GM23248 (cell line): ENCODE measurements around the gene TWIST2. TPM values are rescaled to one million over a fixed set of nuclear protein-coding genes. Genes with fewer than 3 reads are reported as not detected.

Experiments used
- DNase-seq: peaks from one replicate; pipeline ENCODE4 v3.0.0-alpha.2; 2015
- H2AFZ ChIP-seq: fragments of 200-600 bp; sonication (generic); 2 replicates; pipeline ENCODE4 v1.6.1; 2016; ENCODE audit warnings: antibody characterized with exemption
- H3F3A ChIP-seq: fragments of 200-600 bp; sonication (generic); 2 replicates; pipeline ENCODE4 v1.6.1; 2016; ENCODE audit warnings: mild to moderate bottlenecking, antibody characterized with exemption, mixed run types; ENCODE audit not compliant: insufficient read depth
- H3K27ac ChIP-seq: fragments of 200-600 bp; sonication (generic); 2 replicates; pipeline ENCODE4 v1.5.1; 2016; ENCODE audit warnings: mild to moderate bottlenecking
- H3K27me3 ChIP-seq: fragments of 200-600 bp; sonication (generic); replicated peaks from 2 replicates; pipeline ENCODE4 v1.6.1; 2016; ENCODE audit warnings: mild to moderate bottlenecking; ENCODE audit not compliant: insufficient read depth
- H3K36me3 ChIP-seq: fragments of 200-600 bp; sonication (generic); 2 replicates; pipeline ENCODE4 v1.6.1; 2016; ENCODE audit warnings: low read depth, mild to moderate bottlenecking
- H3K4me1 ChIP-seq: fragments of 200-600 bp; sonication (generic); 2 replicates; pipeline ENCODE4 v1.6.1; 2016; ENCODE audit warnings: mild to moderate bottlenecking; ENCODE audit not compliant: insufficient read depth
- H3K4me2 ChIP-seq: fragments of 200-600 bp; sonication (generic); one replicate; pipeline ENCODE4 v1.6.1; 2016; ENCODE audit warnings: mild to moderate bottlenecking; ENCODE audit not compliant: unreplicated experiment
- H3K4me3 ChIP-seq: fragments of 200-600 bp; sonication (generic); 2 replicates; pipeline ENCODE4 v1.5.1; 2016; ENCODE audit warnings: mild to moderate bottlenecking
- H3K79me2 ChIP-seq: fragments of 200-600 bp; sonication (generic); 2 replicates; pipeline ENCODE4 v1.6.1; 2016; ENCODE audit warnings: mild to moderate bottlenecking; ENCODE audit not compliant: insufficient read depth
- H3K9ac ChIP-seq: fragments of 200-600 bp; sonication (generic); 2 replicates; pipeline ENCODE4 v1.6.1; 2016; ENCODE audit warnings: mild to moderate bottlenecking
- H3K9me2 ChIP-seq: fragments of 200-600 bp; sonication (generic); 2 replicates; pipeline ENCODE4 v1.6.1; 2016; ENCODE audit warnings: mixed run types, mild to moderate bottlenecking, moderate library complexity; ENCODE audit not compliant: insufficient read depth
- H3K9me3 ChIP-seq: fragments of 200-600 bp; sonication (generic); one replicate; pipeline ENCODE4 v1.6.1; 2017; ENCODE audit warnings: low read depth
- H4K20me1 ChIP-seq: fragments of 200-600 bp; sonication (generic); 2 replicates; pipeline ENCODE4 v1.6.0; 2016; ENCODE audit not compliant: insufficient read depth
- EZH2 ChIP-seq: fragments of 200-600 bp; sonication (generic); IDR thresholded peaks from 2 replicates; pipeline ENCODE4 v1.6.1; 2018; ENCODE audit warnings: antibody characterized with exemption, mild to moderate bottlenecking; ENCODE audit not compliant: insufficient read depth, poor library complexity, severe bottlenecking
- EZH2phosphoT487 ChIP-seq: fragments of 200-600 bp; sonication (generic); IDR thresholded peaks from 2 replicates; pipeline ENCODE4 v1.6.1; 2018; ENCODE audit warnings: antibody characterized with exemption, moderate library complexity, mild to moderate bottlenecking, low read depth; ENCODE audit not compliant: insufficient read depth
- WGBS, 2 experiments: methylation state at CpG; one replicate each; pipeline ENCODE4 v1.1.6; 2015 to 2017; ENCODE audit warnings: low lambda C conversion rate in 2 of 2, low coverage in 1 of 2; ENCODE audit errors: missing lambda C conversion rate in 2 of 2; 5-methylcytosine and 5-hydroxymethylcytosine counted together
- in situ Hi-C: fragments of 300-500 bp; cut with MboI; formaldehyde crosslinking; loops from 2 replicates; pipeline ENCODE4 v1.15.0; 2020
- polyA plus RNA-seq: library from polyadenylated mRNA; unstranded; fragments of >200 nt; fragmentation: Nextera tagmentation; extraction: Ambion mirVana; gene quantifications from 2 replicates; pipeline ENCODE4 v1.2.1, GENCODE V29; 2016
- total RNA-seq: library from RNA; depleted of rRNA; stranded (reverse); fragments of >200 nt; shearing (Covaris generic); gene quantifications from 2 replicates; pipeline ENCODE4 v1.2.3, GENCODE V29; 2014

The TWIST2 gene
- total and polyA plus RNA-seq, 2 experiments from 2014 or later = 248 to 544 TPM

DNA sequence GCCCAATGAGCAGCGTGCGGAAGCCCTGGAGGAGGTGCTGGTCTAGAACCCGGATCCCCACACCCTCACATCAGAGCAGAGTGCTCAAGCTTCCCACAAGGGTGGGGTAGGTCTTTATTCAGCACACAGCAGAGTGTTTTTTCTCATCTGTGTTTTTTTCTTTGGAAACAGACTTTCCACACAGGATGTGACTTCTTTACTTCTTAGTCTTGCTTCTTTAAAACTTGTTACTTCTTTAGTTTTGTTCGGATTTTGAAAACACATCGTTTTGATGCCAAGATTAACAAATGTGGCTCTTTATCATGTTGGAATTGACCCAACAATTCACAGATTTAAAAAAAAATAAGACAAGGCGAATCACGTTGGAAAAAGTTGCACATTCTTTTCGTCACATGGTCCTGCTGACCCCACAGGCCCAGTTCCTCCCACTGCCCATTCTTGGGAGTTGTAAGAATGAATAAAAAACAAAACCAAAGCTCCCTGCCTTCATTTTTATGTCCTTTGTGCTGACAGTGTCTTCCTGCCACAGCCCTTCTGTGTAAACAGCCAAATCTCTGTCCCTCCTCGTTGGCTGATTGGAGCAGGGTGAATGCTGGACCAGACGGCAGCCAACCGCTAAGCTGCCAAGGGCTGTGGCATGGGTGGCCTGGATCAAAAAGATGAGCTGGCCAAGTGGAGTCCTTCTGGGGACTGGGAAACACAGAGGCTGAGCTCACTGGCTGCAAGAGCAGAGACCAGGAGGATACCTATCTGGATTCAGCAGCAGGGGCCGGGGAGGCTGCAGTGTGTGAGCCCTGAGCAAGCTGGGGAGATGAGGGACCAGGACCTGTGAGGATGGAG is 81.6 kb downstream of the TWIST2 start:
- Histone ChIP-seq H3K4me2 (no peak overlapping the region), H3K36me3 (no peaks in the 10 kb centered on the region), H3K4me3 (no peak overlapping the region), H3F3A (no peaks in the 10 kb centered on the region), H2AFZ (no peak overlapping the region), H4K20me1 (no peaks in the 10 kb centered on the region), H3K4me1 (peaks cover 6% of the 10 kb centered on the region; the same call in 1 of the 2 replicates), H3K9me3 (no peaks in the 10 kb centered on the region), H3K9me2 (no peaks in the 10 kb centered on the region), H3K27me3 (no peaks in the 10 kb centered on the region), H3K27ac (0 out of 2 replicates have a peak overlapping the region, but pooled peaks have one; percentile 8), H3K79me2 (no peaks in the 10 kb centered on the region), H3K9ac (no peak overlapping the region)
- DNase-seq = peak; percentile 56
- WGBS, 2 experiments = 42 to 46% methylated on average over 12 of the region's 12 CpGs
- TF ChIP-seq EZH2 (no peak), EZH2phosphoT487 (no peak)
- in situ Hi-C loops = no loop called here

- no peaks in the 10 kb centered on the region for H3K27me3 ChIP-seq
- H2AFZ ChIP-seq = no peak overlapping the region
- H4K20me1 ChIP-seq = no peaks in the 10 kb centered on the region
- no peaks in the 10 kb centered on the region for H3K9me3 ChIP-seq
- H3F3A ChIP-seq = no peaks in the 10 kb centered on the region
- H3K9me2 ChIP-seq = no peaks in the 10 kb centered on the region
- H3K4me2 ChIP-seq = no peak overlapping the region
- no peak for DNase-seq
- H3K36me3 ChIP-seq = no peaks in the 10 kb centered on the region
- no peaks in the 10 kb centered on the region for H3K79me2 ChIP-seq
- H3K4me1 ChIP-seq = peaks cover 6% of the 10 kb centered on the region; the same call in 1 of the 2 replicates
- in situ Hi-C loops = no loop called here
- H3K4me3 ChIP-seq = no peak overlapping the region
- no peak overlapping the region for H3K9ac ChIP-seq
- H3K27ac ChIP-seq = no peak overlapping the region
- WGBS, 2 experiments = 82 to 89% methylated on average over 6 of the region's 6 CpGs
- TF ChIP-seq EZH2 (no peak), EZH2phosphoT487 (no peak)
Observed at GRCh38 chr2:238930216-238930615, 82.3 kb downstream of the TWIST2 start.

- Histone ChIP-seq H3K9me2 (no peaks in the 10 kb centered on the region), H2AFZ (no peak overlapping the region), H3K4me1 (peaks cover 20% of the 10 kb centered on the region), H3K4me2 (no peak overlapping the region), H3K27ac (no peak overlapping the region), H3K9ac (no peak overlapping the region), H3K79me2 (no peaks in the 10 kb centered on the region), H3K9me3 (no peaks in the 10 kb centered on the region), H3K36me3 (no peaks in the 10 kb centered on the region), H3K4me3 (no peak overlapping the region), H3K27me3 (no peaks in the 10 kb centered on the region), H4K20me1 (no peaks in the 10 kb centered on the region), H3F3A (peaks cover 20% of the 10 kb centered on the region)
- TF ChIP-seq EZH2 (no peak), EZH2phosphoT487 (no peak)
- no peak for DNase-seq
- WGBS, 2 experiments = 83 to 84% methylated on average over 15 of the region's 15 CpGs
- in situ Hi-C loops = no loop called here
Observed at GRCh38 chr2:238936162-238937052, 88.5 kb downstream of the TWIST2 start.

GRCh38 chr2:238938003-238938400 is 90.1 kb downstream of the TWIST2 start:
- H3K4me1 ChIP-seq = peaks cover 28% of the 10 kb centered on the region
- no peaks in the 10 kb centered on the region for H3K79me2 ChIP-seq
- no peak overlapping the region for H3K4me3 ChIP-seq
- no peaks in the 10 kb centered on the region for H3K9me3 ChIP-seq
- no peak for TF ChIP-seq EZH2phosphoT487
- TF ChIP-seq EZH2 = no peak
- H3K36me3 ChIP-seq = no peaks in the 10 kb centered on the region
- no peak for DNase-seq
- H2AFZ ChIP-seq = 0 out of 2 replicates have a peak overlapping the region, but pooled peaks have one; percentile 18
- peak overlapping the region; percentile 47 for H3K4me2 ChIP-seq
- peak overlapping the region; percentile 88 for H3K27ac ChIP-seq
- in situ Hi-C loops = no loop called here
- 31 to 39% methylated on average over 9 of the region's 9 CpGs for WGBS, 2 experiments
- no peaks in the 10 kb centered on the region for H4K20me1 ChIP-seq
- no peaks in the 10 kb centered on the region for H3K9me2 ChIP-seq
- peak overlapping the region; percentile 64 for H3K9ac ChIP-seq
- H3F3A ChIP-seq = peaks cover 20% of the 10 kb centered on the region
- H3K27me3 ChIP-seq = no peaks in the 10 kb centered on the region
